Middle frontal gyrus (tissue), 1 donor: ENCODE measurements around the gene NOS3.

Experiments
- DNase-seq: peaks from one replicate; pipeline ENCODE4 v3.0.0-alpha.2; 2015; ENCODE audit warnings: low spot score; ENCODE audit errors: extremely low spot score

NOS3 gene

GRCh38 chr7:150952331-150953050 is 38.3 kb upstream of the NOS3 start:
- DNase-seq: no peak

DNA sequence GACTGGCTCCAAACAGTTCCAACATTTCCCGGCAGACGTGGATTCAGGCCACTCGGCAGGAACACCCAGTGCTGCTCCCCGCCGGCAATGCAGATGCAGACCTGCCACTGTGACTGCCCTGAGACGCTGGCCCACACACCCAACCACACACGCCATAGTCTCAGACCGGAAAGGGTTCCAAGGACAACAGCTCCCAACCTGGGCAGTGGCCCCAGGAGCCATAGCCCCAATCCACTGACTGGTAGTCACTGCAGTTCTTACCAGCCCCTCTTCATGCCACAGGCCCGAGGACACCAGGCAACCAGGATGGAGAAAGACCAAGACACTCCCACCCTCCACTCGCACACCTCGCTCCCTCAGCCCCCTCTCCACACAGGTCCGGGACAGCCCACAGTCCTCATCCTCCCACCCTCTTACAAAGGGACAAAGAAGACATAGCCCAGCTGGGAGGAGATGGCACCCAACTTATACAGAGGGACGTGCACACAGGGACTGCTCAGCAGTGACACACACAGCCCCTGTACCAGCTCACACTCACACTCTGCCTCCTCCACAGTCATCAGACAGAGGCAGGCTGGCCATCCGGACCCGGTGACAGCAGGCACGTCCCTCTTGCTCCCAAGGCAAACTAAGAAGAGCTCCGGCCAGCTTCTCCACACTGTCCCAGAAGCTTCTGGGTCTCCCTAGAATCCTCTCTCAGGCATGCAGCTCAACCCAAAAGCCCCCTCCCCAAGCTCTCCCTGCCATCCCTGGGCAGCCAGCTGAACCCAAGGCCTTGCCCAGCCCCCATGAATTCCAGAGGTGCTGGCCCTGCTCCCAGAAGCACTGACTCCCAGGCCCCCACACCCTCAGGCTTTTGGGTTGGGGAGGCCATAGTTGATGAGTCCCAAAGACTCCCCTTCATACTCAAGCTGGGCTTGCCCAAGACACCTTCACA is 37.5 kb upstream of the NOS3 start:
- DNase-seq: no peak

DNA sequence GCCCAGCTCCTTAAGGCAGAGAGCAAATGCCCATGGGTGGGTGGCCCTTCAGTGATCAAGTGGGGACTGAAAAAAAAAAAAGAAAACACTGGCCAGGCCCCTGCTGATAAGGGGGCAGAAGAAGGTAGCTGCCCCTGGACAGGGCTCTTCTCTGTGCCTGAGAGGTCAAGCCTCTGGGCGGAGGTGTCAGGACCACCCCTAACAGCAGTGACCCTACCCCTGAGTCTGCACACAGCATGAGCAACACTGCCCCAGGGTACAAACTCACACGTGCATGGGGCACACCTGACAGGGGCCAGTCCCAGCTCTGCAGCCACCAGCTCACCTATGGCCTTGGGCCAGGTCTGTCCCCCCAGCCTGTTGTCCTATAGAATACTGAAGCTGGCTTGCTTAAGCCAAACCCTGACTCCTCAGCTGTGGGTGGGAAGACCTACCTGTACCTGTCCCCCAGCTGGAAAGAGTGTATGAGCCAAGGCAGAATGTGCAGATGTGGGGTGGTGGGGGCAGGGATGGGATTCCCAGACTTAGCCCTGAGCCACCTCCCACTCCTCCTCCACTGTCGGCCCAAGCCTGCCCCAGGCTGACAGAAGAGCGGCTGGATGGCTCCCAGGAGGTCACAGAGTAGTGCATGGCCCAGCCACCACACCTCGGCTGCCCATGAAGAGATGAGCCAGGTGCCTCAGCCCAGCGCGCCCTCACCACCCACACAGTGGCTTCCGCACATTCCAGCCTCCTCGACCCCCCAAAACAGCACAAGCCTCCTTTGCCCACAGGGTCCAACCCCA is 36.4 kb upstream of the NOS3 start:
- no peak for DNase-seq

- DNase-seq: no peak
These were observed 35.8 kb upstream of the NOS3 start for GRCh38 chr7:150954986-150955518.

DNA sequence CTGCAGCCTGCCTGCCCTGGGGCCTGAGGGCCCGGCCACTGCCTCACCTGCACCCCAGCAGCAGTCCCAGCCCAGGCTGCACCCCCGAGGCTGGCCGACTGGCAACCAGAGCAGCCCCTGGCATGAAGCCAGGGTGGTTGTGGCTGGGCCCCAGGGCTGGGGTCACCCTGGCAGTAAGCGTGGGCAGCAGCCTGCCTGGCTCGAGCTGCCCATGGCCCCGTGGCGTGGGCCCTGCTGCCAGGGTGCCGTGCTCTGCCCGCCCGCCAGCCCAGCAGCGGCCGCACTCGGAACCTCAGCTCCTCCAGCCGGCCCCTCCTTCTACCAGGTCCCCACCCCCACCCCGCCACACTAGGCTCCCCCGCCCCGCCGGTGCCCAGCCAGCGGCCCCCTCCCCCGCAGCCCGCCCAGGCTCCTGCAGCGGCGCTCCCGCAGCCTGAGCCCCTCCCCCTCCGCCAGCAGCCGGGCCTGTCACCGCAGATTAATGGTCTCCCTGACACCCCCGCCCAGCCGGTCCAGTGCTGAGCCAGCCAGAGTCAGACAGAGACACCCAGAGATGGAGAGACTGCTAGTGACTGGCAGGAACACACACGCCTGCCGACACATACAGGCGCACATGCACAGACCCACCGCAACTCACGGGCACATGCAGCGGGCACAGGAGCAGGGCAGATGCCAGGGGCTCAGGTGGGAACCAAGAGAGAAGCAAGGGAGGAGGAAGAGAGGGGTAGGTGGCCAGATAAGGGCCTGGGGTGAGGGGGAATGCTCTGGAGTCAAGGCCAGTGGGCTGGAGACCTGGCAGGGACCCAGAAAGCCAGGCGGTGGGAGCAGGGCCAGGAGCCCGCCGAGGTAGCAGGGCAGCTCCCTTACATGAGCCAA is 35.1 kb upstream of the NOS3 start:
- DNase-seq: no peak

GRCh38 chr7:150956395-150957132 is 34.3 kb upstream of the NOS3 start:
- DNase-seq: no peak

DNA sequence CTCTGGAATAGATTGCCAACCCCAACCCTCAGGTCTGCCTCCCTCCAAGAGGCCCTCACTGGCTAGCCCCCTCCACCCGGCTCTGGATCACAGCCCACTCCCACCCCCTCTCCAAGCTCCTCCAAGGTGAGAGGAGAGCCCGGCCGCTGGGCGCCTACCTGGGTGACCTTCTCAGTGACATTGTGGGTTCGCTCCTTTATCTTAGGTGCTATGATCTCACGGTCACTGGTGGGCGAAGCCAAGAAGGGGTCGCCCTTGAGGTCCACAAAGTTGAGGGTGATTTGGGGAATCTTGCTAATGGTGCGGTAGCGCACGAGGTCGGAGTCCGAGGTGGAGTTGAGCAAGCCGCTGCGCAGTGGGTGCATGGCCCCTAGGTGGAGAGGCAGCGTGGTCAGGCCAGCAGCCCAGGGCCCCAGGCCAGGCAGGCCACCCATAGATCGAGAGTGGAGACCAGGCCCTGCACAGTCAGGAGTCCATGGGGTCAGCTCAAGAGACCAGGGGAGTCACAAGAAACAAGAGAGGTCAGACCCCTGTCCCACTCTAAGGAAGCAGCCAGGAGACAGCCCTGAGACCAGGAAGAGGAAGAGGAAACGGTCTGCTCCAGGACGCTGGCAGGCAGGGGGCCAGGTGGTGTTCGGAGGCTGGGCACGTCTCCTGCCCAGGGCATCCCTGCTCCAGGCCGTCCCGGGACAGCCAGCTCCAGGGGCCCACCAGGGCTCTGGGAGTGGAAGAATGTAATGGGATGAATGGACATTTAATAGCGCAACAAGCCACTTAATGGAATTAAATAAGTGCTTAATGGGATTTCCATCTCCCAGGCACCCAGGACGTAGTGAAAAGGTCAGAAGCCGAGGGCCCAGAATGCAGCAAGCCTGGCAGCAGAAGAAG is 33.4 kb upstream of the NOS3 start:
- DNase-seq: no peak

- no peak for DNase-seq
These were observed 32.7 kb upstream of the NOS3 start for GRCh38 chr7:150958062-150958552.

- no peak for DNase-seq
These were observed 32.2 kb upstream of the NOS3 start for GRCh38 chr7:150958597-150958996.

GRCh38 chr7:150959081-150959480 is 31.7 kb upstream of the NOS3 start:
- DNase-seq: no peak

- DNase-seq: no peak
These were observed 30.8 kb upstream of the NOS3 start for GRCh38 chr7:150959739-150960734.

DNA sequence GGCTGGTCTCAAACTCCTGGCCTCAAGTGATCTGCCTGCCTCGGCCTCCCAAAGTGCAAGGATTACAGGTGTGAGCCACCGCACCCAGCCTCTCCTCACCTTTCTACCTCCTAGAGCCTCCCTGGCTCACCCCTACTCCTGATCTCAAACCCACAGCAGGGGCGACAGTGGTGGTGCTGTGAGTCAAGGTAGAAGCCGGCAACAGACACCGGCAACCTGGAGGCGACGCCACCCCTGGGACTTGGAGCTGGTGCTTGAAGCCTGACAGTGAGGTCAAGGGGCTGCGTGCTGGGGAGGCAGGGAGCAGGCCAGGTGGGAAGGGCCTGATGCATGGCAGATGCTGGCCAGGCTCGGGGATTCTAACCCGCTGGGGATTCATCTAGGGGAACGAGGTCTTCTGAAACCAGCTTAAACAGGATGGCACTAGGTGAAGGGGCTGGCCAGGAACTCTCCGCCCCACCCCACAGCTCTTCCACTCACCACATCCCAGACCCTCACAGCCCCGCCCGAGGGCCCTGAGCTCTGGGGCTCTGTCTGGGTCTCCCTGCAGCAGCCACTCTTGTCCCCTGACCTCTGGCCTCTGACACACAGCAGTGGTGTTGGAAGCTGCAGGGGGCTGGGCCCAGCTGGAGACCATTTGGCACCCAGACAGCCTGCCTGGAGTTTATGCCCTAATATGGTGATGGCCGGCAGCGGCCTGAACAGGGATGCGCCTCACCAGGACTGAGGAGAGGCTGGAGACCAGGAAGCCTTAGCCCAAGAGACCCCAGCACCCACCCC is 29.1 kb upstream of the NOS3 start:
- no peak for DNase-seq

DNA sequence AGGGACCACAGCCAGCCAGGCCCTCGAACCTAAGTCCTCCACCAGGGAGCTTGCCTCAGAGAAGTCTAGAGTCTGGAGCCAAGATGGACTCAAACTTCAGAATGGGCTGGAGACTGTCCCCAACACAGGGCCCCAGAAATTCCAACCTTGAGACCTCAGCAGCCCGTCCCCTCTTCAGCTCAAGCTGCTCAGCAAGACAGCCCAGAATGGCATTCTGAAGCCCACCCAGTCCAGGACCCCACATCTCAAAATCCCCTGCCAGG is 28.6 kb upstream of the NOS3 start:
- no peak for DNase-seq

DNA sequence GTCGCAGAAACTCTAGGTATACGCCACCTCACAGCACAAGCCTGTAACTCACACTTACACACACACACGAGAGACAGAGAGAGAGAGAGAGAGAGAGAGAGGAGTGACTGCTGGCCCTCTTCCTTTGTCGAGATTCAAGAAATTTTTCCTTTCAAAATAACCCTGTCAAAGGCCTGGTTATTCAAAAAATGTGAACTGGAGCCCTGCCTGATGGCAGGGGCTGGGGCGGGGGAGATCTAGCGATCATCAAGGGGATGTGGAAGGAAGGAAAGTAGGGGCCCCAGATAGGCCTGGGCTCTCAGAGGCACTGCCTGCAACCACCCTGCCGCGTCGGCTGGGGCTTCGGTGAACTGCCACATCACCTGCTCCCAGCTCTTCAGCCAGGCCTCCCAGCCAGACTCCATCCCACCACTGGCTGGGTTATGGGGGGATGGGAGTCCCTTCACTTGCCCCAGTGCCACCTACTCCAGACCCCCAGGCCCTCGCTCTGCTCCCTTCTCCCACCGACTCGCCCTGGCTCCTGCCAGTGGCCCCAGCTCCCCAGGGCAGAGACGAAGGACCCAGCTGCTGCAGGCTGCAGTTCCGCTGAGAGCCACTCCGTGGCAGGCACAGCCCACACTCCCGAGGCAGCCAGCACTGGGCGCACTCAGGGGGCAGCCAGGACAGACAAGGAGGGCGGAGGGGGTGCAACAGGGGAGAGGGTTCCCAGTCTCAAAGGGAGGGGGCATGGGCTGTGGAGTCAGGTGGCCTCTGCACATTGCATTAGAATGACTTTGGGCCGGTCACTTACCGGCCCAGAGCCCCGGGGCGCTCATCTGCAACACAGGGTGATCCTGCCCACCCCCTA is 28.0 kb upstream of the NOS3 start:
- no peak for DNase-seq

DNA sequence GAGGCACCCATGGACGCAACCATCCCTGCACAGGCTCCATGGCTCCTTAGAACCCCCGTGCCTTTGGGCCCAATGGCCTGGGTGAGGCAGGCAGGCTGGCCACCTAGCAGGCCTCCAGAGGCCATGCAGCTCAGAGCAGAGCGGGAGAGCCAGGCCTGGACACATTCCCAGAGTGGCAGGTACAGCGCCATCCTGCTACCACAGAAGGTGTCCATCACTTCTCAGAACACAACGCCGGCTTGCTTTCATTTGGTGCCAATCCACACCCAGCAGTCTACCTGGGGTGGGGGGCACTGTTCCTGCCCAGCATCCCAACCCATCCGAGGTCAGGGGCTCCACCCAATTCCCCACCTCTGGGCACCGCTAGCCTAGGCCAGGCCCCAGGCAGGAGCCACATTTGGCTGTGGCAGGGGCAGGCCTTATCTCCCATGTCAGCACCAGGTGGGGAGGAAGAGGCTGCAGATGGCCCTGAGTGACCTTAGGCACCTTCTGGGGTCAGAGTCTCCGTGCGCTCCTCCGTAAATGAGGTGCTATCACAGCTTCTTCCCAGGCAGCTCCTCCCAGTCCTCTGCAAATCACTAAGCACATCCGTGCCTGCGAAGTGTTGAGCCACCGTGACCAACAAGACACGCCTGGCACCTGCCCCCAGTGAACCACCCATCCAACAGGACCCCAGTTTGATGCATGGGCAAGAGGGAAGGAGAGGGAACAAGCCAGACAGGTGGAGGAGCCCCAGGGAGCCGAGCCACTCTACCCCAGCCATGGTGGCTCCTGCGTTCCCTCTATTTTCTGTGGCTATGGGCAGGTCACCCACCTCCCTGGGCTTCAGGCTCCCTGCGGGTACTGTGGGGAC is 26.9 kb upstream of the NOS3 start:
- no peak for DNase-seq
